ENCODE results near the gene GFOD1. TPM values are rescaled to one million over a fixed set of nuclear protein-coding genes. Genes with fewer than 3 reads are reported as not detected.

Gene GFOD1
- total and polyA plus RNA-seq, 7 donors, result 2.3 to 18.3 (median 13.3) TPM

- no peak for DNase-seq
- intact Hi-C loops (cut with DNase I), result loop anchor here (5.0 kb wide), 3 partner anchors 38 to 103 kb away; no protein-coding TSS in a partner anchor
- 72 to 80% methylated on average over 4 of the region's 4 CpGs for WGBS, 2 donors
- Histone ChIP-seq H3K9me3 (no peaks in the 10 kb centered on the region), H3K36me3 (peaks cover 0 to 1% (median 0%) of the 10 kb centered on the region in 4 donors), H3K4me1 (peaks cover 0 to 49% (median 28%) of the 10 kb centered on the region in 4 donors), H3K27ac (peak overlapping the region; percentile 91 to 98 (median 96)), H3K27me3 (no peaks in the 10 kb centered on the region), H3K4me3 (peak overlapping the region; percentile 63 to 98 (median 86))
- TF ChIP-seq POLR2A (IDR thresholded peaks at IDR 0.05), result no peak
These were observed 2.1 kb downstream of the GFOD1 start for GRCh38 chr6:13485303-13485702.

- H3K27ac ChIP-seq, result peak overlapping the region in 3 of 4 donors; percentile 94 to 98 (median 97)
- TF ChIP-seq POLR2AphosphoS5 (IDR thresholded peaks at IDR 0.05), result no peak
- no peak for TF ChIP-seq CTCF (IDR thresholded peaks at IDR 0.05)
- TF ChIP-seq EP300 (IDR thresholded peaks at IDR 0.05), result no peak
- TF ChIP-seq POLR2A (IDR thresholded peaks at IDR 0.05), result no peak
- 68 to 74% methylated on average over 3 of the region's 3 CpGs for WGBS, 2 donors
- H3K27me3 ChIP-seq, result no peaks in the 10 kb centered on the region
- DNase-seq, result no peak
- H3K9me3 ChIP-seq, result no peaks in the 10 kb centered on the region
- intact Hi-C loops (cut with DNase I), result loop anchor here (5.0 kb wide), 3 partner anchors 38 to 103 kb away; no protein-coding TSS in a partner anchor
- H3K36me3 ChIP-seq, result peaks cover 0 to 6% (median 0%) of the 10 kb centered on the region in 4 donors
- H3K4me3 ChIP-seq, result peak overlapping the region; percentile 63 to 98 (median 86)
- H3K4me1 ChIP-seq, result peaks cover 0 to 49% (median 28%) of the 10 kb centered on the region in 4 donors
These were observed 2.6 kb downstream of the GFOD1 start for GRCh38 chr6:13484827-13485226.

GRCh38 chr6:13484138-13484708 is 3.2 kb downstream of the GFOD1 start:
- Histone ChIP-seq H3K27ac (peak overlapping the region in 1 of 4 donors; percentile 97), H3K27me3 (no peaks in the 10 kb centered on the region), H3K9me3 (no peaks in the 10 kb centered on the region), H3K4me3 (peak overlapping the region in 3 of 4 donors; percentile 15 to 98 (median 77)), H3K4me1 (peaks cover 0 to 49% (median 28%) of the 10 kb centered on the region in 4 donors), H3K36me3 (peaks cover 0 to 8% (median 0%) of the 10 kb centered on the region in 4 donors)
- intact Hi-C loops (cut with DNase I), result no loop called here
- TF ChIP-seq CTCF (IDR thresholded peaks at IDR 0.05) (no peak), EP300 (IDR thresholded peaks at IDR 0.05) (no peak), POLR2AphosphoS5 (IDR thresholded peaks at IDR 0.05) (no peak), POLR2A (IDR thresholded peaks at IDR 0.05) (no peak)
- DNase-seq, result no peak
- 60 to 70% methylated on average over 6 of the region's 6 CpGs for WGBS, 2 donors

GRCh38 chr6:13480631-13481501 is 6.5 kb downstream of the GFOD1 start:
- WGBS, 2 donors, result 95% methylated on average over 6 of the region's 6 CpGs
- H3K4me3 ChIP-seq, result no peak overlapping the region
- H3K27ac ChIP-seq, result no peak overlapping the region
- no peak for DNase-seq
- intact Hi-C loops (cut with DNase I), result no loop called here
- H3K27me3 ChIP-seq, result no peaks in the 10 kb centered on the region
- H3K9me3 ChIP-seq, result no peaks in the 10 kb centered on the region
- TF ChIP-seq POLR2A (IDR thresholded peaks at IDR 0.05) (no peak), CTCF (IDR thresholded peaks at IDR 0.05) (no peak), EP300 (IDR thresholded peaks at IDR 0.05) (no peak), POLR2AphosphoS5 (IDR thresholded peaks at IDR 0.05) (no peak)
- H3K36me3 ChIP-seq, result peaks cover 0 to 12% (median 0%) of the 10 kb centered on the region in 4 donors
- peaks cover 0 to 31% (median 18%) of the 10 kb centered on the region in 4 donors for H3K4me1 ChIP-seq

- intact Hi-C loops (cut with DNase I), result no loop called here
- no peak for DNase-seq
- Histone ChIP-seq H3K36me3 (peaks cover 0 to 12% (median 0%) of the 10 kb centered on the region in 4 donors), H3K27me3 (no peaks in the 10 kb centered on the region), H3K9me3 (no peaks in the 10 kb centered on the region), H3K27ac (no peak overlapping the region), H3K4me1 (peaks cover 0 to 25% (median 10%) of the 10 kb centered on the region in 4 donors), H3K4me3 (no peak overlapping the region)
- no peak for TF ChIP-seq EP300 (IDR thresholded peaks at IDR 0.05)
- TF ChIP-seq POLR2AphosphoS5 (IDR thresholded peaks at IDR 0.05), result no peak
- TF ChIP-seq CTCF (IDR thresholded peaks at IDR 0.05), result no peak
- no peak for TF ChIP-seq POLR2A (IDR thresholded peaks at IDR 0.05)
- WGBS, 2 donors, result 91 to 92% methylated on average over 4 of the region's 4 CpGs
These were observed 7.4 kb downstream of the GFOD1 start for GRCh38 chr6:13479971-13480434.

All from sigmoid colon (tissue), 7 donors.